ENCODE results near the gene ITGB5.

Gene ITGB5

DNA sequence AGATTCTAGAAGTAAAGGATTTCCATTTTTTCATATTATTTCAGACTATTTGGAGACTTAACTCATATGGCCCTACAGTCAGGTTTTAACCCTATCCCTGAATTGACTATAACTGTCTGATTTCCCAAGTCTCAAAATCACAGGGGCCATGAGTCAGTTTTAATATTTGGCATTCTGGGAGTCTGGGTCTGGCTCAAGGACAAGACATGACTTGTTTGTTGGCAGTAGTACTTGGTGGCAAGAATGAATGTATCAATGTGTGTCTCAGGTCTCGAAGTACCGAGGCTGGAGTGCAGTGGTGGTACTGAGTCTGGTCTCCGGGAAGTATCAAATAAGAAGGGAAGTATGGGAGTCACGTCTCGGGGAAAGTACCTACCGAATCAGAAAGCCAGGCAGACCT is 146.1 kb downstream of the ITGB5 start:
- TF ChIP-seq, protein P1, sequence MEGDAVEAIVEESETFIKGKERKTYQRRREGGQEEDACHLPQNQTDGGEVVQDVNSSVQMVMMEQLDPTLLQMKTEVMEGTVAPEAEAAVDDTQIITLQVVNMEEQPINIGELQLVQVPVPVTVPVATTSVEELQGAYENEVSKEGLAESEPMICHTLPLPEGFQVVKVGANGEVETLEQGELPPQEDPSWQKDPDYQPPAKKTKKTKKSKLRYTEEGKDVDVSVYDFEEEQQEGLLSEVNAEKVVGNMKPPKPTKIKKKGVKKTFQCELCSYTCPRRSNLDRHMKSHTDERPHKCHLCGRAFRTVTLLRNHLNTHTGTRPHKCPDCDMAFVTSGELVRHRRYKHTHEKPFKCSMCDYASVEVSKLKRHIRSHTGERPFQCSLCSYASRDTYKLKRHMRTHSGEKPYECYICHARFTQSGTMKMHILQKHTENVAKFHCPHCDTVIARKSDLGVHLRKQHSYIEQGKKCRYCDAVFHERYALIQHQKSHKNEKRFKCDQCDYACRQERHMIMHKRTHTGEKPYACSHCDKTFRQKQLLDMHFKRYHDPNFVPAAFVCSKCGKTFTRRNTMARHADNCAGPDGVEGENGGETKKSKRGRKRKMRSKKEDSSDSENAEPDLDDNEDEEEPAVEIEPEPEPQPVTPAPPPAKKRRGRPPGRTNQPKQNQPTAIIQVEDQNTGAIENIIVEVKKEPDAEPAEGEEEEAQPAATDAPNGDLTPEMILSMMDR (IDR thresholded peaks at IDR 0.05; ENCODE audit: low read depth, low read length): no peak
- DNase-seq (ENCODE audit: extremely low read depth, low read depth): no peak

DNA sequence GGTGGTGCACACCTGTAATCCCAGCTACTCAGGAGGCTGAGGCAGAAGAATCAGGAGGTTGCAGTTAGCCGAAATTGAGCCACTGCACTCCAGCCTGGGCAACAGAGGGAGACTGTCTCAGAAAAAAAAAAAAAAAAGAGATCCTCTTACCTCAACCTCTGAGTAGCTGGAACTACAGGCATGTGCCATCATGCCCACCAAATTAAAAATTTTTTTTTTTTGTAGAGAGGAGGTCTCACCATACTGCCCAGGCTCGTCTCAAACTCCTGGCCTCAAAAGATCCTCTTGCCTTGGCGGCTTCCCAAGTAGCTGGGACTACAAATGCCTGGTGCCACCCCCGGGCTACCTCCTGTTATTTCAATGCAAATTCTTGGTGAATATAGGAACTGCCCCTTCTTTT is 155.4 kb downstream of the ITGB5 start:
- no peak for DNase-seq (ENCODE audit: extremely low read depth, low read depth)
- TF ChIP-seq, protein P1 (IDR thresholded peaks at IDR 0.05; ENCODE audit: low read depth, low read length): no peak

DNA sequence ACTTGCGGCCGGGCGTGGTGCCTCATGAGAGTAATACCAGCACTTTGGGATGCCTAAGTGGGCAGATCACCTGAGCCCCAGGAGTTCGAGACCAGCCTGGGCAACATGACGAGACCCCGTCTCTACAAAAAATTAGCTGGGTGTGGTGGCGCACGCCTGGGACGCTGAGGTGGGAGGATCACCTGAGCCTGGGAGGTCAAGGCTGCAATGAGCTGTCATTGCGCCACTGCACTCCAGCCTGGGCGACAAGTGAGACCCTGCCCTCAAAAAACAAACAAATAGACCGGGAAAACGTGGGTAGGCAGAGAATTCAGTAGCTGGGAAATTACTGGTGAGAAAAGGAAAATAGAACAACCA is 156.2 kb downstream of the ITGB5 start:
- TF ChIP-seq, protein P1 (IDR thresholded peaks at IDR 0.05; ENCODE audit: low read depth, low read length): no peak
- no peak for DNase-seq (ENCODE audit: extremely low read depth, low read depth)

DNA sequence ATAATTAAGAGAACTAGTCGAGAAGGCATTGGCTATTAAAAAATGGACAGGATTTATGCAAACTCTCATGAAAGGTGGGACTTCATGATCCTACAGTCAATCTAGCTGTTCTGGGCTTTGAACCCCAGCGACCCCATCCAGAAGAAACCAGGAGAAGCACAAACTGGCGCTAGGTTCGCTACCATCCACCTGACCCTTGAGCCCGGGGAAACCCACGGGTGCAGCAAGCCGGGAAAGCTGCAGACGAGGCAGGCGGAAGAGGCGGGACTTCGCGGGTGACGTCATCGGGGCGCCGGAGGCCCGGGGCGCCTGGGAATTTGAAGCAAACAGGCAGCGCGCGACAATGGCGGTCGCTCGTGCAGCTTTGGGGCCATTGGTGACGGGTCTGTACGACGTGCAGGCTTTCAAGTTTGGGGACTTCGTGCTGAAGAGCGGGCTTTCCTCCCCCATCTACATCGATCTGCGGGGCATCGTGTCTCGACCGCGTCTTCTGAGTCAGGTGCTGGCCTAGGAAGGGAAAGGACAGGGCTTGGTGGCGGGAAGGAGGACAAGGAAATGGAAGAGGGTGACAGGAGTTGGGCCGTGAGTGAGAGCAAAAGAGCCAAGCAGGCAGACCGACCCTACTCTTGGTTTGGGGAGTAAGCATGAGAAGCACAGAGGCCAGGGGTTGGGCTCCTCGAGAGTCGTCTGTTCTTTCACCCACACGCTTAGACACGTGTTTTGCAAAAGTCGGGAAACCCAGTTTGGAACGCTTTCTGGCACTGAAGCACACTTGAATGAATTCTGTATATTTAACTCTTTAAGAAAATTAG is 156.8 kb downstream of the ITGB5 start, which contains the start of gene UMPS:
Gene UMPS (plus strand): TSS at position 324 of the 812 bp plus-strand sequence. CDS start 20 bp downstream, at position 344.
- TF ChIP-seq, protein P1 (IDR thresholded peaks at IDR 0.05; ENCODE audit: low read depth, low read length): no peak

DNA sequence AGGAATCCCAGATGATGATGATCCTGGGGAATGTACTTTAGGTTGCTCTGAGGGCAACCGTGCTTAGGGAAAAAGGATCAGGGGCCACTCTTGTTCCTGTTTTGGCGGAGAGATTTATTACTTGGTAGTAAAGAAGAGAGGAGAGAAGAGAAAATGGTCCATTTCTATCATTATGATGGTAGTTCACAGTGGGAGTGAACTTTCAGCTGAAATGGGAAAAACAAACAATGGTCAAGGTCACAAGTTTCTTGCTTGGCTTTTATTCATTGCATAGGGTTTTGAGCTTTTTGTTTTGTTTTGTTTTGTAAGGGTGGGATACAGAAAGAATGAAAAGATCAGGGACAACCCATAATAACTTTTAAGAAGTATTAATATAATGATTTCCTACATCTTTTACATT is 164.6 kb downstream of the ITGB5 start:
- TF ChIP-seq, protein P1 (IDR thresholded peaks at IDR 0.05; ENCODE audit: low read depth, low read length): no peak
- DNase-seq (ENCODE audit: extremely low read depth, low read depth): no peak

More for the DNA sequence above, 156.8 kb downstream of the ITGB5 start, which contains the start of gene UMPS:
- peak; percentile 46 for DNase-seq (ENCODE audit: extremely low read depth, low read depth)

DNA sequence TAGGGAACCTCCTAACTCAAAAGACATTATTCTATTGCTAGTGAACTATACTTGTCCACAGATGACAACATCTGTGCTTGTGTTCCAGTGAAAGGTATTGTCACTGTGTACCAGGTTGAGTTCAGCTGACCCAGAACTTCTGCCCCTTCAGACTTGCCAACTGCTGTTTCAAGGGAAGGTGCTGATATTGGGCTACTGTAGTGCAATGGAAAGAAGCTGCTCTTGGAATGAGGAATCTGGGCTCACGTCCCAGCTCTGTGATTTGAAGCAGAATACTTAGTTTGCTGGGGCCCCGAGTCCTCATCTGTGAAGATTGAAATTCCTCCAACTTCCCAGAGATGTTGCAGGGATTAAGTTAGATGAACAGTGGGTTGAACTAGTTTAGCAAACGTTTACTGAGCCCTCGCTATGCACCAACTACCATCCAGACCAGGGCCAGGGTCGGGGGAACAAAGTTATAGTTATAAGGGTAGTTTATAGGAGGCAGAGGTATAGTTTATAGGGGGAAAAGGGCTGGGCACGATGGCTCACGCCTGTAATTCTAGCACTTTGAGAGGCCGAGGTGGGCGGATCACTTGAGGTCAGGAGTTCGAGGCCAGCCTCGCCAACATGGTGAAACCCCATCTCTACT is 172.8 kb downstream of the ITGB5 start:
- DNase-seq (ENCODE audit: extremely low read depth, low read depth): no peak
- TF ChIP-seq, protein P1 (IDR thresholded peaks at IDR 0.05; ENCODE audit: low read depth, low read length): no peak
